Activated T-cell treated with anti-CD3 and anti-CD28 coated beads, Interleukin-2, amount 50 U/mL, for 48 hours (primary cell): ENCODE results near the gene TRIM47.

Experiments
- DNase-seq, 2 experiments: peaks; one replicate each; pipeline ENCODE4 v3.0.0-alpha.2; 2020

TRIM47 gene

DNA sequence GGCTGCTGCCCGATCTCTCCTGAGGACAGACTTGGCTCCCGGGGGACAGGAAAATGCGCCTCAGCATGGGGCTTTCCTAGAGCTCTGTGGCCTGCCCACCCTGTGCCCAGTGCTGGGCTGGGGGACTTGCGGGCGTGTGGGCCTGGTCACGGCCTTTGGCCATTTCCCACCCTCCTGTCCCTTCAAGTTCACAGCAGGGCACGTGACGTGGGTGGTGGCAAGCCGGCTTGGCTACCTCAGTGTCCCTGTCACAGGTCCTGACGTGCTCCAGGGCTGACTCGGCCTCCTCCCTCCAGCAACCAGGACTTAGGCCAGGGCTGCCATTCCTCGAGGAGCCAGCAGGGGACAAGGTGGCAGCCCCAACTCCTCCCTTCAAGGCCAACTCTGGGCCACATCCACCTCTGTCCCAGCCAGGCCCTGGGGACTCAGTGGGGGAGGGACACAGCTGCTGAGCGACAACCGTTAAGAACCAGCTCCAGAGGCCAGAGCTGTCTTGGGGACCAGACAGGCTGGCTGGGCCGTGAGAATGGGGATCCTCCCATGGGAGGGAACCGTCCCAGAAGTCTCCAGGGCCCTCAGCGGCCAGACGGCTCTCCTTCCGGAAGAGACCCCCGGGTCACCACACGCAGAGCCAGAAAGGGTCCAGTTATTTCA, 33.2 kb downstream of the TRIM47 start:
- peak; percentile 83 to 86 for DNase-seq

DNA sequence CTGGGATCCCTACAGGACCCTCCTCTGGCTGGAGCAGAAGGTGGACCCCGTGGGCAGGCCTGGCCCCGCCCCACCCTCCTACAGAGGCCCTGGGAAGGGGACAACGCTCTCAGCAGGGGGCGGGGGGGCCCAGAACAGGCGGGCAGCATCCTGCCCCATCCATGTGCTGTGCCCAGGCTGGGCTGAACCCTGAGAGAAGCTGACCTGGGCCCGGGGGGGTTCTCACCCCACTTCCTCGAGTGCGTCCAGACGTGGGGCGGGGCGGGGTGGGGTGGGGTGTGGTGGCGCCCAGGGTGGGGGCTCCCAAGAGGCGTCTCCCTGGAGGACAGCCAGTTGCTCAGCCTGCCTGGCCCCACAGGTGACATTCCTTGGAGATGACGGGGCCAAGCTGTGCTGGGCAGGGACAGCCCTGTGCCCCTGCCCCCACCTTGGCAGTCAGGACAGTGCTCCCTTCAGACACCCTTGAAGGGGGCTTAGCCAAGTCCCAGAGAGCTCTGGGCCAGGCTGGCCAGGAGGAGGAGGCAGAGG, 33.8 kb downstream of the TRIM47 start:
- no peak for DNase-seq

- DNase-seq: peak; percentile 68 to 74
These were observed 34.5 kb downstream of the TRIM47 start, which contains the start of gene UNC13D for GRCh38 chr17:75843577-75844529. Gene UNC13D, minus strand, starts transcription at chr17:75844404. Its CDS starts 67 bp downstream, at chr17:75844337.

DNA sequence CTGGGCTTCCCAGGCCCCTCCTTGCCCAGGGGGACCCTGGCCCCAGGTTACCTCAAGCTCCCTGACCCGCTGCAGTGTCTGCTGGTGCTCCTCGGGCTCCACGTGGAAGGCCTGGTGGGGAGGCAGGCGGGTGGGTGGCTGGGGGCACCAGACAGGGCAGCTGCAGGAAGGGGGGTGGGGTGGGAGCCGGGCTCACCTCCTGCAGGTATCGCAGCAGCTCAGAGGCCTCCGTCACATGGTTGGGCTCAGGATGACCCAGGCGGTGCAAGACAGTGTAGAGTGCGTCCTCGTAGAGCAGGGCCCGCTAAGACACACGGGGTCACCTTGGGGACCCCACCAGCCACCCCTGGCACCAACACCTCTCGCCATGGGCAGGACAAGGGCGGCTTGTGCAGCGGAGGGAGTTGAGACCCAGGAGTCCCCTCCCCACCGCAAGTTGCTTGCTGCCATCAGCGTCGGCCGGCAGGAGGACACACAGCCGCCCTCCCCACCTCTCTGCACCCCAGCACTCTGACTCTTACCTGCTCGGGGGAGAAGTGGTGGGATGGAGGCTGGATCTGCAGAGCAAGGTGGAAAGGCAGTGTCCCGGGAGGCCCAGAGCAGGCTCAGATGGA, 35.3 kb downstream of the TRIM47 start:
- DNase-seq: peak; percentile 57 to 63

DNA sequence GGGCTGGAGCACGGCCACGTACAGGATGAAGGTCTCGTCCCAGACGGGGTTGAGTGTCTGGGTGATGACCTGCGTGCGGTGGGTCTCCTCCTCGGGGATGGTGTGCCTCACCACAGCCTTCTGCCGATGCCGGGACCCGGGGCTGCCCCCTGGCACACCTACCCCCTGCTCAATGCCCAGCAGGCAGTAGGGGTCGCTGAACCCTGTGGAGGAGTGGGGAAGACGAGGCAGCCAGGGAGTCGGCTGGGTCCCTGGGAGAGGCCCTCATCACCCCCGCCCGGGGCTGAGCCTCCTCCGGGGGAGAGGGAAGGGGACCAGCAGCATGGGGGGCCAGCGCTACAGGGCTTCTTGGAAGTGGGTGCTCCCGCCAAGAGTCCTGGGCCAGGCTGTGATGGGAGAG, 36.0 kb downstream of the TRIM47 start:
- DNase-seq: no peak

DNA sequence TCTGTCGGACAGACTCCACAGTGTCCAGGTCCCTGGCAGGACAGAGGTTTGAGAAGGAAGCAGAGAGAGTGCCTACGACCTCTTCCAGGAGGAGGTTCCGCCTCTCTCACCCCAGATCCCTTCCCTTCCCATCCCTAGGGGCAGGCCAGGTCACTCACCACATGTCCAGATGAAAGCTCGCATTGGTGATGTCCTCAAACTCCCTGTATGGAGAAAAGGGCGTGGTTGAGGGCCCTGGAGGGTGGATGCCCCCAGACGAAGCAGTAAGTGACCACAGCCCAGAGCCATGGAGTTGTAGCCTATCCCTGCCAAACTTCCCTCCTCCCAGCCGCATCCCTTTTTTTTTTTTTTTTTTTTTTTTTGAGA, 37.6 kb downstream of the TRIM47 start:
- DNase-seq: no peak

GRCh38 chr17:75839942-75840798, 38.2 kb downstream of the TRIM47 start:
- no peak for DNase-seq

GRCh38 chr17:75838410-75838809, 40.0 kb downstream of the TRIM47 start:
- DNase-seq: no peak

DNA sequence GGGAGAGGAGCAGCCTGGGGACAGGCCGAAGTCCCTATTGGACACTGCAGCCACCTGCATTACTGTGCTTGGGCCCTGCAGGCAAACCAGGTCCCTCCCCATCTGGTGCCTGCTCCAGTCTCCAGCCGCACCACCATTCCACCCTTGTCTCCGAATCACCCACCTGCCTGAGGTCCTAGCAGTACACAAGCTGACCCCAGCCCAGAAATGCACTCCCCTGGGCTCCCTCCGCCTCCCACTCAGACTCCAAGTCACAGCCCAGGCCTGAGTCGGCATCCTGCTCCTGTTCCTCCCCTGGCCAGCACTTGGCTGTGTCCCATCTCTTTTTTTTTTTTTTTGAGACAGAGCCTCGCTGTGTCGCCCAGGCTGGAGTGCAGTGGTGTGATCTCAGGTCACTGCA, 40.5 kb downstream of the TRIM47 start:
- no peak for DNase-seq

GRCh38 chr17:75836605-75837004, 41.8 kb downstream of the TRIM47 start:
- DNase-seq: no peak

DNA sequence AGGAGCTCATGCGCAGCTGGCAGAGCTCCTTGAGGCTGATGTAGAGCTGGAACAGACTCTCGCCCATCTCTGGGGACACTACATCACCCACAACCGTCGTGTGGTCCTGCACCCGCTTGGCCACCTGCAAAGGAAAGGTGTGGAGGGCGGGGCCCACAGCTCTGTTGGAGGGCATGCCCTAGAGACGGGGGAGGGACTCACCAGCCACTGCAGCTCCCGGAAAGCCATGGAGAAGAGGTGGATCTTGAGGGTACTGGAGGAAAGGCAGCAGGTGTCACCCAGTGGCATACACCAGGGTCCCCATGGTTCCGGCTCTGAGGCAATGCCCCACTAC, 42.8 kb downstream of the TRIM47 start:
- no peak for DNase-seq

DNA sequence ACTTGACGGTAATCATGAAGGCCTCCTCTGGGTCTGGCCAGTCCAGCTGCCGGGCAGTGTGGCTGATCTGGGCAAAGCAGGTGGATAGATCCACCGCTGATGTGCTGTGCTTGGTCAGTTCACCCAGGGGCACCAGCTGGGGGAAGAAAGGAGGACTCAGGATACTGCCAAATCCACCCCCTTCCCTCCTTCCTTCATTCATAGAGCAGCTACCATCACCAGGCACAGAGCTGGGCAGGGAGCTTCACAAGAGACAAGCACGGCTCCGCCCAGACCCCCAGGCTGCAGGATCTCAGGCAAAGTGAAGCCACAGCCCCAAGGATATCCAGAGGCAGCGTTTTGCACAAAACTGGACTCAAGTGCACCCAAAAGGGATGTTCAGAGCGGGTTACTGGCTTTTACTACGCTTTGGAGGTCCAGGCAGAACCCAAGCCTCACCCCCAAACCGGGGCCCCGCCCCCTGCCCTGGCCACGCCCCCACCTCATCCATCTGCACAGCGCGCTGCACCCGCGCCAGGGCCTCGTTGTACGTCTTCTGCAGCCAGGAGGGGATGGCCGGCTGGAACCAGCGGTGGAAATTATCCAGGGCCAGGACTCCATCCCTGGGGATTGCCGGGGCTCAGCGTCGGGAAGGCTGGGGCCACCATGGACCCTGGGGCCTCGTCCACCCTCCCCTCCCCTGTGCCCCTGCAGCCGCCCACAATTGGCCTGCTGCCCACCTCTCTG, 43.3 kb downstream of the TRIM47 start:
- no peak for DNase-seq

DNA sequence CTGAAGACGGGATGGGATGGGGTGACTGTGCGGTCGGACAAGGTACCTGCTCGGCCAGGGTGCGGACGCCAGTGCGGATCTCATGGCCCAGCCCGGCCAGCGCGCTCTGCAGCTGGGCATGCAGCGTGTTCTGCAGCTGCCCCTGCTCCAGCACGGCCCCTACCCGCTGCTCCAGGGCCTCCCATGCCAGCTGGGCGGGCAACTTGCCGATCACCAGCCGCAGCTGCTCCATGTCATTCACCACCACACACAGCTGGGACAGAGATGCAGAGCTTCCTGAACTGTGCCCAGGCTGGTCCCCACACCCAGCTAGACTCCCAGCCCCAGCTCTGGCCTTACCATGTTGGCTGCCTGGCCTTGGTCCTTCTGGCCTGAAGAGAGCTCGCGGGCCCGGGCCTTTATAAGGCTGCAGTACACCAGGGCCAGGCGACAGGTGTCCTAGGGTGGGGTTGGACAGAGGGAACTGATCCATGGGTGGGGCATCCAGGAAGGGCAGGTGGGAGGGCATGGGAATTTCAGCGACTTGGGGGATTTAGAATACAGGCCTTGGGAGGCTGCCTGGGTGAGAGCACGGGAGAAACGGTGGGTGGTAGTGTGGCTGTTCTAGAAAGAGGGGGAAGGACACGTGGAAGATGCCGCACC, 44.0 kb downstream of the TRIM47 start:
- no peak for DNase-seq

- DNase-seq: peak; percentile 50 to 56
These were observed 45.6 kb downstream of the TRIM47 start for GRCh38 chr17:75832652-75833400.

- DNase-seq: peak; percentile 65 to 71
These were observed 46.2 kb downstream of the TRIM47 start for GRCh38 chr17:75832164-75832651.

DNA sequence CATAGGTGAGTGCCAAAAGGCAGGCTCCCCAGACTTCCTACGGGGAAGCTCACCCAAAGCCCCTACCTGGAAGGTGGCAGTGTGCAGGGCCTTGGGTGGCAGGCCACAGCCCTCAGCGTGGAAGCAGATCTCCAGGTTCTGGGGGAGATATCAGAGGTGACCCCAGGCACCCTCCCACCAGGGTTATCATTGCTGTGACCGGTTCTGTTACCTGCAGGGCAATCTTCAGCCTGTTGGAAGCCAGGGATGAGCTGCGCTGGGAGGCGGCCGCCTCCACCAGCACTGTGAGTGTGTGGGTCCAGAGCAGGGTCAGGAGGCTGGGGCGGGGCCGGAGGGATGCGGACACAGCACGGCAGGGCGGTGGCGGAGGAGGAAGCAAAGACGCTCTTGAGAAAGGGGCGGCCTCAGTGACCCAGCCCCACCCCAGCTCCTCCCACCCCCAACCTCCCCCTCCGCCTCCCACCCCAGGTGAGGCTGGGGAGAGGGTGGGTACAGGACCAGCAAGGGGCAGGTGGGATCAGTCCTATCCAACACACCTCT, 47.3 kb downstream of the TRIM47 start:
- DNase-seq: no peak

DNA sequence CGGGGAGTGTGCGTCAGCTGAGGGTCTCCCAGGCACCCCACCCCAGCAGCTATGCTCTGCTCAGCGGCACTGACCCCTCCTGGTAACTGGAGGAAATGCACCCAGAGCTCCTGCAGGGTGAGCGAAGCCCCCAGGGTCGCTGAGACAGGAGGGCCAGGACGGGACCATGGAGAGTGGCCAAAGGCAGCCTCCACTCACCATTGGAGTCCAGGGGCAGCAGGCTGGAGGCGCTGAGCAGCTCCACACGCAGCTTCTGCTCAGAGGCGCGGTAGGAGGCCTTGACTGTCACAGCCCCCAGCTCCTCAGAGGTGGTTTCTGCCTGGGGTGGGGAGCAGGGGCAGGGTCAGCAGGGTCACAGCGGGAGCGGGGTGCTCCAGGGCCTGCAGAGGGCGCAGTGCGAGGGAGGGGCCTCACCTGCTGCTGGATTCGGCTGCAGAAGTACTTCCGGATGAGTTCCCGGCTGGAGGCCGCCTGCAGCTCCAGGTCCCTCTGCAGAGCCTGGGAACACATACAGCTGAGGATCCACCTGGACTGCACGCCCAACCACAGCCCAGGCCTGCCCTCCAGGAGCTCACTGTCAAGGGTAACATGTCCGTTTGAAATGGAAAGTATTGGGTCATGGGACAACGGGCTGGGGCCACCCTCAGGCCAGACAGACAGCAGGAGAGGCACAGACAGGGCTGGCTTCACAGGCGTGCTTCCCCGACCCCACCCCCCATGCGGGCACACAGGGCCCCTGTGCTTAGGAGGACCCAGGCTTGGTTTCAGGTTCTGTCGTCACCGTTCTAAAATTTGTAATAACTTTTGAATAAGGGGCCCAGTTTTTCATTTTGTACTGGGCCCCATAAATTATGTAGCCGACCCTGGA, 48.0 kb downstream of the TRIM47 start:
- DNase-seq: peak; percentile 56 to 64

DNA sequence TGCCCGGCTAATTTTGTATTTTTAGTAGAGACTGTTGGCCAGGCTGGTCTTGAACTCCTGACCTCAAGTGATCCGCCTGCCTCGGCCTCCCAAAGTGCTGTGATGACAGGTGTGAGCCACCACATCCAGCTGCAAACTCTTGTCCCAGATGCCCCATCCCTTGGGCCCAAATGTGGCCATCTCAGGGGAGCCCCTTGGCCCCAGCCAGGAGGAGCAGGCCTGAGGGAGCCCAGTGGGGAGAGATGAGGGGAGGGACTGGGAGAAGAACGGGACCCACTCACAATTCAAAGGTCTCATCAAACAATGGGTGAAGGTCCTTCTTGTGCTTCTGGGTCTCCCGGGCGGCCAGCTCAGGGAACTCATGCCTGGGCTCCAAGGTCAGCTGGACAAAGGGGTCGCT, 48.6 kb downstream of the TRIM47 start:
- no peak for DNase-seq

DNA sequence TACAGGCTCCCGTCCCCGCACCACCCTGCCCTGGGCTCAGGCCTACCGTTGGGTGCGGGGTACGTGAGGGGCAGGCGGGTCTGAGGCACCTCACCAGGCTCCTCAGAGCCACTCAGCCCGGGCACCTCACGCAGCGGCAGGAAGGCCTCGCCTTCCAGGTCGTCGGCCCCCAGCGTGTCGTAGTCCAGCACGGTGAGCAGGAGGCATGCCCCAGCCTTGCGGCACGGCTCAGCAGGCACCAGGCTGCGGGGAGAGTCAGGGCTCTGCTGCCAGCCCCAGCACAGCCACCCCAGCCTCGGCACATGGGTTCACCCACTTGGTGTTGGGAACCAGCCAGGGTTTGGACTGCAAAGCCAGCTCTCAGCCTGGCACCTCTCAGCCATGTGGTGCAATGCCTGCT, 49.6 kb downstream of the TRIM47 start:
- no peak for DNase-seq
